Thyroid gland (tissue), 4 donors: ENCODE results near the gene CCR1. TPM values are rescaled to one million over a fixed set of nuclear protein-coding genes. Genes with fewer than 3 reads are reported as not detected.

Experiments
- DNase-seq, 2 donors: peaks; one replicate each; pipeline ENCODE4 v3.0.0-alpha.2; 2019
- H3K27ac ChIP-seq, 3 donors: fragments of 200-600 bp; sonication (generic); 1 replicate in 2 of 3; 2 replicates in 1 of 3; pipeline ENCODE4 v1.5.1; 2016 to 2019; ENCODE audit warnings: mild to moderate bottlenecking in 1 of 3, moderate library complexity in 1 of 3
- H3K27me3 ChIP-seq: fragments of 200-600 bp; sonication (generic); one replicate; pipeline ENCODE4 v1.5.1; 2019
- H3K36me3 ChIP-seq, 2 donors: fragments of 200-600 bp; sonication (generic); one replicate each; pipeline ENCODE4 v1.5.1; 2016 to 2019
- H3K4me1 ChIP-seq, 2 donors: fragments of 200-600 bp; sonication (generic); one replicate each; pipeline ENCODE4 v1.5.1; 2017 to 2019
- H3K4me3 ChIP-seq, 3 donors: fragments of 200-600 bp; sonication (generic); replicated peaks in 1 of 3; 1 replicate in 2 of 3; 2 replicates in 1 of 3; pipeline ENCODE4 v1.5.1; 2016; ENCODE audit warnings: mild to moderate bottlenecking in 1 of 3
- H3K9me3 ChIP-seq: fragments of 200-600 bp; sonication (generic); one replicate; pipeline ENCODE4 v1.5.1; 2017
- CTCF ChIP-seq, 6 experiments: fragments of 200-600 bp in 3 of 6; fragments of 450-650 bp in 3 of 6; sonication (generic) in 3 of 6; IDR thresholded peaks; one replicate each; pipeline ENCODE4 v1.5.1; 2016 to 2019; ENCODE audit warnings: antibody characterized with exemption in 6 of 6, mild to moderate bottlenecking in 2 of 6, inconsistent platforms in 1 of 6, moderate library complexity in 1 of 6
- POLR2A ChIP-seq, 2 donors: fragments of 450-650 bp; IDR thresholded peaks; one replicate each; pipeline ENCODE4 v1.6.1; 2017; ENCODE audit warnings: antibody characterized with exemption in 2 of 2, mild to moderate bottlenecking in 2 of 2, moderate library complexity in 1 of 2
- WGBS, 2 donors: methylation state at CpG; one replicate each; pipeline ENCODE4 v1.1.5; 2017; 5-methylcytosine and 5-hydroxymethylcytosine counted together
- intact Hi-C: fragments of 100-400 bp; cut with DNase I; formaldehyde crosslinking; loops from one replicate; pipeline ENCODE4 v1.15.1; 2023
- total RNA-seq, 4 donors: library from RNA; depleted of rRNA; stranded (reverse); fragments of >200 nt; gene quantifications; one replicate each; pipeline ENCODE4 v1.2.3, GENCODE V29; 2016

The CCR1 gene
- total RNA-seq, 4 donors from 2014 or later: 0.98 to 3.4 (median 2.3) TPM

- no peaks in the 10 kb centered on the region for H3K9me3 ChIP-seq
- no peaks in the 10 kb centered on the region for H3K4me1 ChIP-seq
- intact Hi-C loops: no loop called here
- no peak for TF ChIP-seq CTCF (IDR thresholded peaks at IDR 0.05)
- TF ChIP-seq POLR2A (IDR thresholded peaks at IDR 0.05): no peak
- H3K27ac ChIP-seq: no peak overlapping the region
- no peaks in the 10 kb centered on the region for H3K27me3 ChIP-seq
- H3K4me3 ChIP-seq: no peak overlapping the region
- 76 to 84% methylated on average over 2 of the region's 2 CpGs for WGBS, 2 donors
- H3K36me3 ChIP-seq: no peaks in the 10 kb centered on the region
- no peak for DNase-seq
These were observed 27.3 kb upstream of the CCR1 start for GRCh38 chr3:46235425-46235824.

- H3K4me3 ChIP-seq: no peak overlapping the region
These were observed 25.1 kb upstream of the CCR1 start for GRCh38 chr3:46233194-46233593.

GRCh38 chr3:46231323-46231722, 23.2 kb upstream of the CCR1 start:
- TF ChIP-seq POLR2A (IDR thresholded peaks at IDR 0.05) (no peak), CTCF (IDR thresholded peaks at IDR 0.05) (no peak)
- 85 to 89% methylated on average over 5 of the region's 5 CpGs for WGBS, 2 donors
- H3K4me1 ChIP-seq: no peaks in the 10 kb centered on the region

More at GRCh38 chr3:46233194-46233593, 25.1 kb upstream of the CCR1 start:
- Histone ChIP-seq H3K9me3 (no peaks in the 10 kb centered on the region), H3K27me3 (no peaks in the 10 kb centered on the region), H3K36me3 (no peaks in the 10 kb centered on the region), H3K4me1 (no peaks in the 10 kb centered on the region), H3K27ac (no peak overlapping the region)
- DNase-seq: no peak
- intact Hi-C loops: no loop called here
- 75 to 85% methylated on average over 5 to 6 of the region's 6 CpGs for WGBS, 2 donors
- TF ChIP-seq CTCF (IDR thresholded peaks at IDR 0.05) (no peak), POLR2A (IDR thresholded peaks at IDR 0.05) (no peak)

GRCh38 chr3:46228260-46229242, 20.4 kb upstream of the CCR1 start:
- no peak for TF ChIP-seq CTCF (IDR thresholded peaks at IDR 0.05)
- no peak for TF ChIP-seq POLR2A (IDR thresholded peaks at IDR 0.05)
- no peak for DNase-seq
- intact Hi-C loops: no loop called here
- 76 to 85% methylated on average over 5 of the region's 5 CpGs for WGBS, 2 donors
- no peaks in the 10 kb centered on the region for H3K4me1 ChIP-seq
- H3K27ac ChIP-seq: no peak overlapping the region
- no peaks in the 10 kb centered on the region for H3K27me3 ChIP-seq
- no peak overlapping the region for H3K4me3 ChIP-seq
- no peaks in the 10 kb centered on the region for H3K36me3 ChIP-seq
- H3K9me3 ChIP-seq: no peaks in the 10 kb centered on the region

More at GRCh38 chr3:46231323-46231722, 23.2 kb upstream of the CCR1 start:
- no peak overlapping the region for H3K27ac ChIP-seq
- H3K4me3 ChIP-seq: no peak overlapping the region
- H3K36me3 ChIP-seq: no peaks in the 10 kb centered on the region
- intact Hi-C loops: no loop called here
- H3K27me3 ChIP-seq: no peaks in the 10 kb centered on the region
- DNase-seq: no peak
- no peaks in the 10 kb centered on the region for H3K9me3 ChIP-seq
